Lower leg skin (tissue), 3 donors: Measurements from ENCODE around the gene TP53TG3F.
"Not testable (repeated sequence)": the region's sequence is repeated elsewhere in the genome, so short reads cannot be mapped to it uniquely, and the experiment has no call there.

Experiments
- POLR2A ChIP-seq, 2 donors: fragments of 450-650 bp; IDR thresholded peaks; one replicate each; pipeline ENCODE4 v1.6.1; 2016 to 2017; ENCODE audit warnings: antibody characterized with exemption in 2 of 2, mild to moderate bottlenecking in 1 of 2, moderate library complexity in 1 of 2
- TF ChIP-seq, protein P1 (sequence below), 3 donors: fragments of 450-650 bp; IDR thresholded peaks; one replicate each; pipeline ENCODE4 v1.5.1; 2016; ENCODE audit warnings: antibody characterized with exemption in 3 of 3, mild to moderate bottlenecking in 3 of 3, moderate library complexity in 2 of 3

GRCh38 chr16:33509070-33509469, 49.7 kb downstream of the TP53TG3F start:
- TF ChIP-seq POLR2A (IDR thresholded peaks at IDR 0.05): not testable (repeated sequence)
- TF ChIP-seq, protein P1, sequence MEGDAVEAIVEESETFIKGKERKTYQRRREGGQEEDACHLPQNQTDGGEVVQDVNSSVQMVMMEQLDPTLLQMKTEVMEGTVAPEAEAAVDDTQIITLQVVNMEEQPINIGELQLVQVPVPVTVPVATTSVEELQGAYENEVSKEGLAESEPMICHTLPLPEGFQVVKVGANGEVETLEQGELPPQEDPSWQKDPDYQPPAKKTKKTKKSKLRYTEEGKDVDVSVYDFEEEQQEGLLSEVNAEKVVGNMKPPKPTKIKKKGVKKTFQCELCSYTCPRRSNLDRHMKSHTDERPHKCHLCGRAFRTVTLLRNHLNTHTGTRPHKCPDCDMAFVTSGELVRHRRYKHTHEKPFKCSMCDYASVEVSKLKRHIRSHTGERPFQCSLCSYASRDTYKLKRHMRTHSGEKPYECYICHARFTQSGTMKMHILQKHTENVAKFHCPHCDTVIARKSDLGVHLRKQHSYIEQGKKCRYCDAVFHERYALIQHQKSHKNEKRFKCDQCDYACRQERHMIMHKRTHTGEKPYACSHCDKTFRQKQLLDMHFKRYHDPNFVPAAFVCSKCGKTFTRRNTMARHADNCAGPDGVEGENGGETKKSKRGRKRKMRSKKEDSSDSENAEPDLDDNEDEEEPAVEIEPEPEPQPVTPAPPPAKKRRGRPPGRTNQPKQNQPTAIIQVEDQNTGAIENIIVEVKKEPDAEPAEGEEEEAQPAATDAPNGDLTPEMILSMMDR (IDR thresholded peaks at IDR 0.05): not testable (repeated sequence)
